K562 (cell line): Measurements from ENCODE around the gene PDE4D. TPM values are rescaled to one million over a fixed set of nuclear protein-coding genes. Genes with fewer than 3 reads are reported as not detected.

ENCODE experiments used
- ATAC-seq: fragments of 200-7000 bp; cut with Tn5 transposase; 3 replicates; pipeline ENCODE4 v1.9.1; 2020; ENCODE audit warnings: moderate library complexity
- BruUV-seq: library from RNA; stranded (reverse); fragments of 400-500 nt; replicated peaks from 2 replicates; lab custom pipeline; 2021; lab: Mats Ljungman, UMichigan
- CTCF ChIA-PET: fragments of 300-600 bp; formaldehyde crosslinking; extraction: SDS; loops from one replicate; lab custom pipeline; 2021; ENCODE audit warnings: low intra/inter-chr PET ratio; lab: Yijun Ruan, JAX
- POLR2A ChIA-PET: fragments of 300-600, 350-650 bp; sonication (Branson Sonifier 250); formaldehyde crosslinking; extraction: SDS; loops from one replicate; lab custom pipeline; 2021; ENCODE audit warnings: antibody characterized with exemption, inconsistent platforms; lab: Yijun Ruan, JAX
- DNase-seq, 4 experiments: peaks; one replicate each; pipeline versions ENCODE4 v3.0.0 to v3.0.0-alpha.2; 2011 to 2018; ENCODE audit warnings: low spot score in 3 of 4, mixed read lengths in 3 of 4; ENCODE audit errors: extremely low read depth in 1 of 4
- FAIRE-seq: peaks from 2 replicates; lab custom pipeline; 2011; peaks lifted over from hg19 to GRCh38; lab: Jason Lieb, UNC
- H2AFZ ChIP-seq: 2 replicates; pipeline ENCODE4 v1.6.0; 2011; ENCODE audit warnings: low read depth, low read length, control low read depth, inconsistent platforms
- H3K27ac ChIP-seq: fragments of 200-600 bp; 3 replicates; pipeline ENCODE4 v1.8.0; 2011; ENCODE audit warnings: low read depth, mild to moderate bottlenecking, control low read depth, inconsistent platforms, low read length, moderate library complexity, mixed read lengths; ENCODE audit errors: extremely low read depth
- H3K27me3 ChIP-seq, 2 experiments: fragments of 300-600 bp in 1 of 2; 2 replicates in 1 of 2; 3 replicates in 1 of 2; pipeline versions ENCODE4 v1.6.0 to v1.8.0; 2011; ENCODE audit warnings: inconsistent platforms in 2 of 2, low read length in 2 of 2, mild to moderate bottlenecking in 1 of 2, mixed read lengths in 1 of 2, moderate library complexity in 1 of 2; ENCODE audit not compliant: control insufficient read depth in 2 of 2, insufficient read depth in 2 of 2
- H3K36me3 ChIP-seq: fragments of 300-600 bp; 3 replicates; pipeline ENCODE4 v1.8.0; 2011; ENCODE audit warnings: mild to moderate bottlenecking, low read length, inconsistent platforms; ENCODE audit not compliant: control insufficient read depth, insufficient read depth
- H3K4me1 ChIP-seq, 2 experiments: fragments of 200-600 bp in 1 of 2; replicated peaks in 1 of 2; 2 replicates in 1 of 2; 3 replicates in 1 of 2; pipeline versions ENCODE4 v1.5.1 to v1.8.0; 2011; ENCODE audit warnings: inconsistent platforms in 2 of 2, low read length in 2 of 2, mild to moderate bottlenecking in 1 of 2, mixed read lengths in 1 of 2, moderate library complexity in 1 of 2; ENCODE audit not compliant: control insufficient read depth in 2 of 2, insufficient read depth in 2 of 2
- H3K4me2 ChIP-seq: 2 replicates; pipeline ENCODE4 v1.6.1; 2011; ENCODE audit warnings: low read length, control low read depth, inconsistent platforms, mixed read lengths; ENCODE audit not compliant: insufficient read depth
- H3K4me3 ChIP-seq: fragments of 200-600 bp; sonication (generic), shearing (Covaris generic); 2 replicates; pipeline ENCODE4 v1.5.1; 2016; ENCODE audit warnings: control low read depth, inconsistent platforms
- H3K79me2 ChIP-seq: fragments of 200-600 bp; 3 replicates; pipeline ENCODE4 v1.8.0; 2011; ENCODE audit warnings: low read length, inconsistent platforms; ENCODE audit not compliant: control insufficient read depth, insufficient read depth
- H3K9ac ChIP-seq, 2 experiments: 2 replicates each; pipeline versions ENCODE4 v1.6.0 to v1.6.1; 2011; ENCODE audit warnings: low read depth in 2 of 2, low read length in 2 of 2, control low read depth in 1 of 2, inconsistent platforms in 1 of 2, mild to moderate bottlenecking in 1 of 2, mixed read lengths in 1 of 2; ENCODE audit not compliant: insufficient read depth in 1 of 2
- H3K9me1 ChIP-seq: one replicate; pipeline ENCODE4 v1.6.0; 2011; ENCODE audit warnings: inconsistent platforms, mild to moderate bottlenecking, low read length, moderate library complexity; ENCODE audit not compliant: control insufficient read depth, insufficient read depth
- H3K9me3 ChIP-seq: replicated peaks from 2 replicates; pipeline ENCODE4 v1.5.1; 2011; ENCODE audit warnings: low read depth, low read length, inconsistent platforms; ENCODE audit not compliant: control insufficient read depth, insufficient read depth
- H4K20me1 ChIP-seq: replicated peaks from 2 replicates; pipeline ENCODE4 v1.6.1; 2011; ENCODE audit warnings: low read length, inconsistent platforms, mixed read lengths; ENCODE audit not compliant: control insufficient read depth, insufficient read depth
- BCL6 ChIP-seq: fragments of 250-450 bp; sonication (Bioruptor Pico); IDR thresholded peaks from 2 replicates; pipeline ENCODE4 v1.4.0; 2020
- CC2D1A ChIP-seq: fragments of 450-650 bp; IDR thresholded peaks from 2 replicates; pipeline ENCODE4 v1.6.1; 2017; ENCODE audit warnings: mild to moderate bottlenecking
- CEBPG ChIP-seq, 3 experiments: fragments of 200-800 bp in 1 of 3; sonication (Bioruptor generic) in 1 of 3; sonication (generic) in 1 of 3; formaldehyde crosslinking in 1 of 3; IDR thresholded peaks in 2 of 3; conservative IDR thresholded peaks in 1 of 3; 2 replicates each; pipeline versions ENCODE4 v1.6.1 to v1.8.0; 2016 to 2022; ENCODE audit warnings: missing compliant biosample characterization in 2 of 3, missing genetic modification characterization in 2 of 3, mild to moderate bottlenecking in 1 of 3, missing genetic modification reagents in 1 of 3
- DPF2 ChIP-seq: fragments of 450-650 bp; IDR thresholded peaks from 2 replicates; pipeline ENCODE4 v1.6.1; 2016
- NR1H2 ChIP-seq: sonication (generic); formaldehyde crosslinking; IDR thresholded peaks from 2 replicates; pipeline ENCODE4 v1.4.0; 2020; ENCODE audit warnings: mild to moderate bottlenecking, missing genetic modification reagents
- ZZZ3 ChIP-seq: fragments of 450-650 bp; IDR thresholded peaks from 2 replicates; pipeline ENCODE4 v1.6.1; 2016; ENCODE audit warnings: antibody characterized with exemption, mild to moderate bottlenecking, moderate library complexity
- WGBS: fragments of 100-300 bp; shearing (Covaris generic); methylation state at CpG from one replicate; pipeline ENCODE4 v1.1.6; 2016; ENCODE audit warnings: low coverage, mixed read lengths; ENCODE audit not compliant: insufficient coverage; ENCODE audit errors: missing lambda C conversion rate; 5-methylcytosine and 5-hydroxymethylcytosine counted together
- in situ Hi-C: fragments of 300-500 bp; cut with MboI; formaldehyde crosslinking; loops from 4 replicates; pipeline ENCODE4 v1.15.0; 2018; ENCODE audit warnings: inconsistent platforms, mixed read lengths
- intact Hi-C: fragments of 100-400 bp; cut with micrococcal nuclease; formaldehyde crosslinking; loops from 2 replicates; pipeline ENCODE4 v1.14.2; 2022
- polyA plus RNA-seq, 8 experiments: library from polyadenylated mRNA; depleted of rRNA in 4 of 8; stranded (reverse) in 5 of 8; unstranded in 3 of 8; fragments of >200 nt; fragmentation: Nextera tagmentation in 2 of 8; fragmentation: Illumina TruSeq in 1 of 8; extraction: Ambion mirVana in 2 of 8; extraction: Trizol in 1 of 8; gene quantifications; 2 replicates each; pipeline versions ENCODE4 v1.2.1 to v1.2.3, GENCODE V29; 2011 to 2014; ENCODE audit warnings: inconsistent platforms in 1 of 8, missing spikeins in 1 of 8
- total RNA-seq, 7 experiments: library from RNA; depleted of rRNA in 6 of 7; stranded (reverse); fragments of >200 nt in 6 of 7; fragmentation: Illumina TruSeq in 2 of 7; extraction: Trizol in 2 of 7; gene quantifications; 2 replicates each; pipeline versions ENCODE4 v1.2.1 to v1.2.3, GENCODE V29; 2011 to 2021; ENCODE audit warnings: low replicate concordance in 1 of 7
- TF ChIP-seq, protein P1 (sequence below): fragments of 250-450 bp; sonication (Bioruptor Pico); IDR thresholded peaks from 2 replicates; pipeline ENCODE4 v1.5.0; 2021; ENCODE audit warnings: mild to moderate bottlenecking, moderate library complexity
- TF ChIP-seq, protein P2 (sequence below): sonication (generic); formaldehyde crosslinking; IDR thresholded peaks from 2 replicates; pipeline ENCODE4 v1.8.1; 2023; ENCODE audit warnings: mild to moderate bottlenecking, missing genetic modification reagents
- TF ChIP-seq, protein P3 (sequence below): fragments of 250-450 bp; sonication (Bioruptor Pico); IDR thresholded peaks from 2 replicates; pipeline ENCODE4 v1.4.0; 2020; ENCODE audit warnings: mild to moderate bottlenecking, moderate library complexity, borderline replicate concordance
- TF ChIP-seq, protein P4 (sequence below): fragments of 250-450 bp; sonication (Bioruptor Pico); IDR thresholded peaks from 2 replicates; pipeline ENCODE4 v1.5.0; 2020; ENCODE audit warnings: mild to moderate bottlenecking, borderline replicate concordance

PDE4D gene
- total and polyA plus RNA-seq, 9 of the 15 experiments (the other 6 are each of a cell fraction or from before 2014, with no cell fraction given), result 0.04 to 0.46 (median 0.13) TPM

DNA sequence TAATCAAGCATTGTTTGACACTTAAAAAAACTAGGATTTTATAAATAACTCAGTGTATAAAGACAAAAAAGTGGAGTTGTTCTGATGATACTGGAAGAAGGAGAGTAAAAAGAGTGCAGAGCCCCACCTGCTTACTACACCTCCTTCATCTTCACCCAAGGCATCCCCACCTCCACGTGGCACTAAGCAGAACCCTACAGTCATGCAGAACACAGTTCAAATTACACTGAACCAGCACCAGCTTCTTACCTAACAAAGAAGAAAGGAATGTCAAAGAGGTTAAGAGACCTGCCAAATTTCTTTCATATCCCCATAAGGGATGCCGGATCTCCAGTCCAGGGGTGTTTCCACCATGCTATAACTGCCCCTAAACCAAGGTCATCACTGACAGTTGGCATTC, 55.5 kb downstream of the PDE4D start (continued):
- TF ChIP-seq, protein P1, sequence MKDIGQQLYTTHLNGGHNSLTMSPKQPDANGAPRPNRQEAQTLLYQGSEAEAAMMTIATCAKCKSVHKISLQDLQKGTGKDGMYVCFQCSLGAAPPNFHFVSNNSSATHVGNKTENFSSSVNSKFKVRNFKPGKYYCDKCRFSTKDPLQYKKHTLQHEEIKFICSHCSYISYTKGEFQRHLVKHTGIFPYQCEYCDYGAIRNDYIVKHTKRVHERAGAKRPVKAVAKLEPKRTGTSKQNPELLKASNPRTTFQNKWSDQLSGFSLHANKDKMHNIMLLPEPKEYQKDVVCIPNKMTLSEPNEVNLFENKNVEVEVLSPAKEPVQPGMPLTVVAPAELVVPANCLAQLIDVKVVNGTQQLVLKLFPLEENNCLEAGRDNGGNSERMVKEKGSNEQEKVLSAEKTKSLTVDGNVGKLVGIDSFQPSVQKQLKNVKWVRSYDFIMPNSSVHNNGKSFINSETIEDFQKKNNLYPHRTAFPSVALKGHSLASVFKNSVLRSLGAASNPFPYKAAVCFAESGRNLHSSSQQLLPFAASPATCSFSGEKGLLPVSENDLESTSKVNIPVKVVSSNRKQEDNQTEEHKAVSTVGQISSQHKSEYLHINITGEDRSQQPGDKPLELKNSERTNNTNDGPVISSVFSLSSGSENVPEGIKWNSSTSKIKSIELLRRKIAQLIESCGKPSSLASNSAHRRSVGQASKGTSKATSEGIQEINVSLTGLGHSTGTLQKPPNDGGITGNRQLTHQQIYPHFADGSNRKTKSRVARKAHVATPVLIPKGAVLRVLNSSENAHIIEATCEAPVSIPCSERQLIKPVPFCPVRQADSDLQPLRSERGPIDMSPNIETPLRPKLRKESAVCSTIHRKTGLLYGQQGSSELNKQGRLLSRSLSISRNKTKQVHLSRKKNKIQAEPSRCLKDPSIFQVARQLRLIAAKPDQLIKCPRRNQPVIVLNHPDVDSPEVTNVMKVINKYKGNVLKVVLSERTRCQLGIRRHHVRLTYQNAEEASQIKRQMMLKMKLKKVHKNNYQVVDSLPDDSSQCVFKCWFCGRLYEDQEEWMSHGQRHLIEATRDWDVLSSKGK (CRISPR knock-in tag), result no peak
- TF ChIP-seq CC2D1A, result no peak
- no peak for TF ChIP-seq BCL6 (CRISPR knock-in tag)
- TF ChIP-seq ZZZ3, result no peak
- TF ChIP-seq, protein P2, sequence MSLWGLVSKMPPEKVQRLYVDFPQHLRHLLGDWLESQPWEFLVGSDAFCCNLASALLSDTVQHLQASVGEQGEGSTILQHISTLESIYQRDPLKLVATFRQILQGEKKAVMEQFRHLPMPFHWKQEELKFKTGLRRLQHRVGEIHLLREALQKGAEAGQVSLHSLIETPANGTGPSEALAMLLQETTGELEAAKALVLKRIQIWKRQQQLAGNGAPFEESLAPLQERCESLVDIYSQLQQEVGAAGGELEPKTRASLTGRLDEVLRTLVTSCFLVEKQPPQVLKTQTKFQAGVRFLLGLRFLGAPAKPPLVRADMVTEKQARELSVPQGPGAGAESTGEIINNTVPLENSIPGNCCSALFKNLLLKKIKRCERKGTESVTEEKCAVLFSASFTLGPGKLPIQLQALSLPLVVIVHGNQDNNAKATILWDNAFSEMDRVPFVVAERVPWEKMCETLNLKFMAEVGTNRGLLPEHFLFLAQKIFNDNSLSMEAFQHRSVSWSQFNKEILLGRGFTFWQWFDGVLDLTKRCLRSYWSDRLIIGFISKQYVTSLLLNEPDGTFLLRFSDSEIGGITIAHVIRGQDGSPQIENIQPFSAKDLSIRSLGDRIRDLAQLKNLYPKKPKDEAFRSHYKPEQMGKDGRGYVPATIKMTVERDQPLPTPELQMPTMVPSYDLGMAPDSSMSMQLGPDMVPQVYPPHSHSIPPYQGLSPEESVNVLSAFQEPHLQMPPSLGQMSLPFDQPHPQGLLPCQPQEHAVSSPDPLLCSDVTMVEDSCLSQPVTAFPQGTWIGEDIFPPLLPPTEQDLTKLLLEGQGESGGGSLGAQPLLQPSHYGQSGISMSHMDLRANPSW (CRISPR knock-in tag), result no peak
- TF ChIP-seq, all 486 proteins: peak for 0

DNA sequence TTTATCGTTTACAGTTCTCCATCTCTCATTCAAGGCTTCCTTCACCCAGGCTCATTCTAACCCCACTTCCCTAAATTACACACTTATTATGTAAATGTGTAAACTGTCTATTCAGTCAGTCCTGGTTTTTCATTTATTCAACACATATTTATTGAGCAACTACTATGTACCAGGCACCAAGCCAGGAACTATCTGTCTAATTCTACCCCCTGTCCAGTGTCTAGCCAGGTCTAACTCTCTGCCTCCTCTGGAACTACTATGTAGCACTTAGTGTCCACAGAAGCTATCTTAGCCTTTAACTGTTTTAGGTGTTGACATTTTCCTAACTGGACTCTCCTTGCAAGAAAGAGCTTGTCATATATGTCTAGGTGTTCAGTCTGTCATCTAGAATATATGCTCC, 56.5 kb downstream of the PDE4D start:
- Histone ChIP-seq H3K9ac (no peak overlapping the region), H2AFZ (no peak overlapping the region), H4K20me1 (no peaks in the 10 kb centered on the region), H3K9me3 (no peaks in the 10 kb centered on the region), H3K4me2 (no peak overlapping the region), H3K27me3 (no peaks in the 10 kb centered on the region), H3K4me3 (no peak overlapping the region), H3K9me1 (no peaks in the 10 kb centered on the region), H3K79me2 (no peaks in the 10 kb centered on the region), H3K27ac (no peak overlapping the region), H3K4me1 (no peaks in the 10 kb centered on the region), H3K36me3 (no peaks in the 10 kb centered on the region)
- intact Hi-C loops, result no loop called here
- ATAC-seq (no peak), FAIRE-seq (no peak), DNase-seq (no peak)
- CTCF ChIA-PET, result no interaction called here
- POLR2A ChIA-PET, result no interaction called here
- 0% methylated on average over 1 of the region's 1 CpG for WGBS
- no TSS peak for BruUV-seq
- in situ Hi-C loops, result no loop called here
- no peak for TF ChIP-seq NR1H2
- TF ChIP-seq, protein P3, sequence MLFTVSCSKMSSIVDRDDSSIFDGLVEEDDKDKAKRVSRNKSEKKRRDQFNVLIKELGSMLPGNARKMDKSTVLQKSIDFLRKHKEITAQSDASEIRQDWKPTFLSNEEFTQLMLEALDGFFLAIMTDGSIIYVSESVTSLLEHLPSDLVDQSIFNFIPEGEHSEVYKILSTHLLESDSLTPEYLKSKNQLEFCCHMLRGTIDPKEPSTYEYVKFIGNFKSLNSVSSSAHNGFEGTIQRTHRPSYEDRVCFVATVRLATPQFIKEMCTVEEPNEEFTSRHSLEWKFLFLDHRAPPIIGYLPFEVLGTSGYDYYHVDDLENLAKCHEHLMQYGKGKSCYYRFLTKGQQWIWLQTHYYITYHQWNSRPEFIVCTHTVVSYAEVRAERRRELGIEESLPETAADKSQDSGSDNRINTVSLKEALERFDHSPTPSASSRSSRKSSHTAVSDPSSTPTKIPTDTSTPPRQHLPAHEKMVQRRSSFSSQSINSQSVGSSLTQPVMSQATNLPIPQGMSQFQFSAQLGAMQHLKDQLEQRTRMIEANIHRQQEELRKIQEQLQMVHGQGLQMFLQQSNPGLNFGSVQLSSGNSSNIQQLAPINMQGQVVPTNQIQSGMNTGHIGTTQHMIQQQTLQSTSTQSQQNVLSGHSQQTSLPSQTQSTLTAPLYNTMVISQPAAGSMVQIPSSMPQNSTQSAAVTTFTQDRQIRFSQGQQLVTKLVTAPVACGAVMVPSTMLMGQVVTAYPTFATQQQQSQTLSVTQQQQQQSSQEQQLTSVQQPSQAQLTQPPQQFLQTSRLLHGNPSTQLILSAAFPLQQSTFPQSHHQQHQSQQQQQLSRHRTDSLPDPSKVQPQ (CRISPR knock-in tag), result no peak
- no peak for TF ChIP-seq CEBPG (CRISPR knock-in tag; IDR thresholded peaks at IDR 0.05)
- no peak for TF ChIP-seq CEBPG (tag; conservative IDR thresholded peaks at IDR 0.05 in 1 of 2, IDR thresholded peaks at IDR 0.05 in 1 of 2)
- no peak for TF ChIP-seq DPF2
- TF ChIP-seq, protein P4, sequence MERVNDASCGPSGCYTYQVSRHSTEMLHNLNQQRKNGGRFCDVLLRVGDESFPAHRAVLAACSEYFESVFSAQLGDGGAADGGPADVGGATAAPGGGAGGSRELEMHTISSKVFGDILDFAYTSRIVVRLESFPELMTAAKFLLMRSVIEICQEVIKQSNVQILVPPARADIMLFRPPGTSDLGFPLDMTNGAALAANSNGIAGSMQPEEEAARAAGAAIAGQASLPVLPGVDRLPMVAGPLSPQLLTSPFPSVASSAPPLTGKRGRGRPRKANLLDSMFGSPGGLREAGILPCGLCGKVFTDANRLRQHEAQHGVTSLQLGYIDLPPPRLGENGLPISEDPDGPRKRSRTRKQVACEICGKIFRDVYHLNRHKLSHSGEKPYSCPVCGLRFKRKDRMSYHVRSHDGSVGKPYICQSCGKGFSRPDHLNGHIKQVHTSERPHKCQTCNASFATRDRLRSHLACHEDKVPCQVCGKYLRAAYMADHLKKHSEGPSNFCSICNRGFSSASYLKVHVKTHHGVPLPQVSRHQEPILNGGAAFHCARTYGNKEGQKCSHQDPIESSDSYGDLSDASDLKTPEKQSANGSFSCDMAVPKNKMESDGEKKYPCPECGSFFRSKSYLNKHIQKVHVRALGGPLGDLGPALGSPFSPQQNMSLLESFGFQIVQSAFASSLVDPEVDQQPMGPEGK (CRISPR knock-in tag), result no peak
